ENCODE measurements around the gene SPTBN2. TPM values are rescaled to one million over a fixed set of nuclear protein-coding genes. Genes with fewer than 3 reads are reported as not detected.

Gene SPTBN2
- total RNA-seq, 3 donors from 2014 or later (not counting 1 experiment from before 2014, with no cell fraction given), result 1.1 TPM; not detected in 2

- no peak overlapping the region for H3K27ac ChIP-seq (ENCODE audit: low read length)
- no peaks in the 10 kb centered on the region for H3K27me3 Mint-ChIP-seq (ENCODE audit: low read depth in 2 of 2)
- H3K27me3 ChIP-seq (ENCODE audit: control insufficient read depth, insufficient read depth, low read length), result no peaks in the 10 kb centered on the region
- 97% methylated on average over 7 of the region's 7 CpGs for whole genome bisulfite sequencing (ENCODE audit: insufficient coverage)
- peaks cover 16% of the 10 kb centered on the region for H3K4me1 ChIP-seq (ENCODE audit: control insufficient read depth, insufficient read depth, low read length)
- ATAC-seq (no peak), DNase-seq (no peak)
- peaks cover 0 to 18% of the 10 kb centered on the region in 2 donors for H3K4me1 Mint-ChIP-seq
- H3K4me3 ChIP-seq (ENCODE audit: low read length), result no peak overlapping the region
- H3K4me3 Mint-ChIP-seq, result peak overlapping the region; percentile 2
- no peaks in the 10 kb centered on the region for H3K9me3 Mint-ChIP-seq
- TF ChIP-seq CTCF (IDR thresholded peaks at IDR 0.05), result no peak
- H3K36me3 ChIP-seq (ENCODE audit: control insufficient read depth, insufficient read depth, low read length), result no peaks in the 10 kb centered on the region
- intact Hi-C loops (cut with micrococcal nuclease), result no loop called here
- H3K27ac Mint-ChIP-seq, result no peak overlapping the region
- H3K9me3 ChIP-seq (ENCODE audit: control insufficient read depth, insufficient read depth, low read length), result no peaks in the 10 kb centered on the region
- no peaks in the 10 kb centered on the region for H3K36me3 Mint-ChIP-seq
Observed at GRCh38 chr11:66747480-66747879, 18.5 kb upstream of the SPTBN2 start.

- H3K4me1 ChIP-seq (ENCODE audit: control insufficient read depth, insufficient read depth, low read length), result peaks cover 16% of the 10 kb centered on the region
- Mint-ChIP-seq H3K36me3 (no peaks in the 10 kb centered on the region), H3K27me3 (ENCODE audit: low read depth in 2 of 2) (no peaks in the 10 kb centered on the region), H3K27ac (peak overlapping the region in 1 of 2 donors; percentile 85), H3K4me3 (peak overlapping the region; percentile 96), H3K9me3 (no peaks in the 10 kb centered on the region), H3K4me1 (peaks cover 0 to 18% of the 10 kb centered on the region in 2 donors)
- WGBS (ENCODE audit: insufficient coverage), result 54% methylated on average over 45 of the region's 45 CpGs
- peak overlapping the region; percentile 96 for H3K4me3 ChIP-seq (ENCODE audit: low read length)
- H3K27ac ChIP-seq (ENCODE audit: low read length), result no peak overlapping the region
- H3K36me3 ChIP-seq (ENCODE audit: control insufficient read depth, insufficient read depth, low read length), result no peaks in the 10 kb centered on the region
- TF ChIP-seq CTCF (IDR thresholded peaks at IDR 0.05), result no peak
- intact Hi-C loops (cut with micrococcal nuclease), result no loop called here
- DNase-seq, result peak in 1 of 2 donors; percentile 67
- no peaks in the 10 kb centered on the region for H3K9me3 ChIP-seq (ENCODE audit: control insufficient read depth, insufficient read depth, low read length)
- ATAC-seq, result no peak
- H3K27me3 ChIP-seq (ENCODE audit: control insufficient read depth, insufficient read depth, low read length), result no peaks in the 10 kb centered on the region
Observed at GRCh38 chr11:66745356-66746235, 16.6 kb upstream of the SPTBN2 start.

GRCh38 chr11:66744485-66745355 is 15.7 kb upstream of the SPTBN2 start:
- H3K4me1 Mint-ChIP-seq, result peaks cover 0 to 18% of the 10 kb centered on the region in 2 donors
- Histone ChIP-seq H3K4me1 (ENCODE audit: control insufficient read depth, insufficient read depth, low read length) (peaks cover 16% of the 10 kb centered on the region), H3K36me3 (ENCODE audit: control insufficient read depth, insufficient read depth, low read length) (no peaks in the 10 kb centered on the region), H3K9me3 (ENCODE audit: control insufficient read depth, insufficient read depth, low read length) (no peaks in the 10 kb centered on the region), H3K27ac (ENCODE audit: low read length) (peak overlapping the region; percentile 78), H3K27me3 (ENCODE audit: control insufficient read depth, insufficient read depth, low read length) (no peaks in the 10 kb centered on the region), H3K4me3 (ENCODE audit: low read length) (peak overlapping the region; percentile 96)
- H3K27ac Mint-ChIP-seq, result peak overlapping the region; percentile 54 to 85
- H3K27me3 Mint-ChIP-seq (ENCODE audit: low read depth in 2 of 2), result no peaks in the 10 kb centered on the region
- TF ChIP-seq CTCF (IDR thresholded peaks at IDR 0.05), result no peak
- H3K36me3 Mint-ChIP-seq, result no peaks in the 10 kb centered on the region
- ATAC-seq (peak; percentile 93 to 96 (median 95)), DNase-seq (peak; percentile 93 to 95)
- no peaks in the 10 kb centered on the region for H3K9me3 Mint-ChIP-seq
- intact Hi-C loops (cut with micrococcal nuclease), result no loop called here
- WGBS (ENCODE audit: insufficient coverage), result under 1% methylated on average over 95 of the region's 95 CpGs
- peak overlapping the region; percentile 96 for H3K4me3 Mint-ChIP-seq
